Measurements from ENCODE around the gene CEP70. TPM values are rescaled to one million over a fixed set of nuclear protein-coding genes. Genes with fewer than 3 reads are reported as not detected.
A peak's percentile ranks its signal among the peaks of the same experiment; 100 is the strongest.
"Not testable (repeated sequence)": the region's sequence is repeated elsewhere in the genome, so short reads cannot be mapped to it uniquely, and the experiment has no call there.

CEP70 gene
- total RNA-seq, 5 donors from 2014 or later (not counting 1 experiment from before 2014, with no cell fraction given), result 14.5 to 23.4 (median 21.7) TPM

- not testable (repeated sequence) for H3K27ac ChIP-seq (ENCODE audit: low read length); ATAC-seq (replicated peaks in 1 of 4); H3K27me3 Mint-ChIP-seq; DNase-seq; H3K36me3 Mint-ChIP-seq; H3K9me3 Mint-ChIP-seq; H3K36me3 ChIP-seq (ENCODE audit: control insufficient read depth in 2 of 2, extremely low read depth in 1 of 2, insufficient read depth in 1 of 2, low read length in 1 of 2); H3K4me1 Mint-ChIP-seq; H3K27me3 ChIP-seq (replicated peaks in 1 of 2; ENCODE audit: control insufficient read depth in 2 of 2, extremely low read depth in 1 of 2, insufficient read depth in 2 of 2, low read length in 1 of 2); H3K4me3 ChIP-seq (ENCODE audit: control insufficient read depth in 1 of 2, extremely low read depth in 1 of 2, low read length in 1 of 2); H3K4me3 Mint-ChIP-seq; H3K27ac Mint-ChIP-seq; H3K9me3 ChIP-seq
- H3K4me1 ChIP-seq (ENCODE audit: control insufficient read depth in 1 of 2, extremely low read depth in 1 of 2, insufficient read depth in 2 of 2, low read length in 2 of 2), result peaks cover 0 to 12% of the 10 kb centered on the region in 2 experiments
- ChIA-PET POLR2A (interaction anchor here in 1 of 2 donors (0.6 kb wide), 1 partner anchor 158 kb away, joined by 10 read pairs; no protein-coding TSS in a partner anchor), CTCF (interaction anchor here (0.7 to 1.3 kb wide), 2 partner anchors 10 kb away, joined by 4 to 8 read pairs; partner anchors contain the start of gene CEP70 (in 2 of the 2))
- WGBS (ENCODE audit: insufficient coverage), result no CpG with 5 or more reads among the region's 5 CpGs
Measured at GRCh38 chr3:138604106-138604595, 10.1 kb upstream of the CEP70 start.

- H3K27ac ChIP-seq (ENCODE audit: low read length); H3K36me3 ChIP-seq (ENCODE audit: control insufficient read depth in 2 of 2, extremely low read depth in 1 of 2, insufficient read depth in 1 of 2, low read length in 1 of 2); DNase-seq; H3K27me3 ChIP-seq (replicated peaks in 1 of 2; ENCODE audit: control insufficient read depth in 2 of 2, extremely low read depth in 1 of 2, insufficient read depth in 2 of 2, low read length in 1 of 2); H3K27ac Mint-ChIP-seq; H3K9me3 ChIP-seq; POLR2A ChIA-PET; ATAC-seq (replicated peaks in 1 of 4); H3K4me1 ChIP-seq (ENCODE audit: control insufficient read depth in 1 of 2, extremely low read depth in 1 of 2, insufficient read depth in 2 of 2, low read length in 2 of 2); H3K4me3 Mint-ChIP-seq; H3K36me3 Mint-ChIP-seq; H3K27me3 Mint-ChIP-seq; H3K4me3 ChIP-seq (ENCODE audit: control insufficient read depth in 1 of 2, extremely low read depth in 1 of 2, low read length in 1 of 2); CTCF ChIA-PET; H3K4me1 Mint-ChIP-seq; H3K9me3 Mint-ChIP-seq: not testable (repeated sequence)
- 100% methylated on average over 1 of the region's 2 CpGs for WGBS (ENCODE audit: insufficient coverage)
Measured at GRCh38 chr3:138601661-138602060, 7.6 kb upstream of the CEP70 start.

GRCh38 chr3:138600100-138600745, 6.2 kb upstream of the CEP70 start:
- POLR2A ChIA-PET, result no interaction called here
- Histone ChIP-seq H3K4me1 (ENCODE audit: control insufficient read depth in 1 of 2, extremely low read depth in 1 of 2, insufficient read depth in 2 of 2, low read length in 2 of 2) (no peaks in the 10 kb centered on the region), H3K36me3 (ENCODE audit: control insufficient read depth in 2 of 2, extremely low read depth in 1 of 2, insufficient read depth in 1 of 2, low read length in 1 of 2) (no peaks in the 10 kb centered on the region), H3K4me3 (ENCODE audit: control insufficient read depth in 1 of 2, extremely low read depth in 1 of 2, low read length in 1 of 2) (no peak overlapping the region), H3K9me3 (no peaks in the 10 kb centered on the region), H3K27ac (ENCODE audit: low read length) (no peak overlapping the region), H3K27me3 (replicated peaks in 1 of 2; ENCODE audit: control insufficient read depth in 2 of 2, extremely low read depth in 1 of 2, insufficient read depth in 2 of 2, low read length in 1 of 2) (no peaks in the 10 kb centered on the region)
- no peak for DNase-seq
- peaks cover 6% of the 10 kb centered on the region for H3K36me3 Mint-ChIP-seq
- CTCF ChIA-PET, result interaction anchor here in 1 of 2 donors (1.8 kb wide), 1 partner anchor 316 kb away, joined by 9 read pairs; no protein-coding TSS in a partner anchor
- no peak for ATAC-seq (replicated peaks in 1 of 4)
- no peak overlapping the region for H3K4me3 Mint-ChIP-seq
- H3K27me3 Mint-ChIP-seq, result no peaks in the 10 kb centered on the region
- WGBS (ENCODE audit: insufficient coverage), result 72% methylated on average over 3 of the region's 8 CpGs
- no peaks in the 10 kb centered on the region for H3K9me3 Mint-ChIP-seq
- H3K27ac Mint-ChIP-seq, result no peak overlapping the region
- H3K4me1 Mint-ChIP-seq, result no peaks in the 10 kb centered on the region

- H3K9me3 Mint-ChIP-seq, result no peaks in the 10 kb centered on the region
- H3K4me3 Mint-ChIP-seq, result no peak overlapping the region
- Histone ChIP-seq H3K4me3 (ENCODE audit: control insufficient read depth in 1 of 2, extremely low read depth in 1 of 2, low read length in 1 of 2) (no peak overlapping the region), H3K27me3 (replicated peaks in 1 of 2; ENCODE audit: control insufficient read depth in 2 of 2, extremely low read depth in 1 of 2, insufficient read depth in 2 of 2, low read length in 1 of 2) (no peaks in the 10 kb centered on the region), H3K4me1 (ENCODE audit: control insufficient read depth in 1 of 2, extremely low read depth in 1 of 2, insufficient read depth in 2 of 2, low read length in 2 of 2) (peaks cover 3 to 12% of the 10 kb centered on the region in 2 experiments), H3K27ac (ENCODE audit: low read length) (no peak overlapping the region), H3K36me3 (ENCODE audit: control insufficient read depth in 2 of 2, extremely low read depth in 1 of 2, insufficient read depth in 1 of 2, low read length in 1 of 2) (no peaks in the 10 kb centered on the region), H3K9me3 (no peaks in the 10 kb centered on the region)
- DNase-seq, result no peak
- no peak for ATAC-seq (replicated peaks in 1 of 4)
- peaks cover 4 to 9% (median 7%) of the 10 kb centered on the region in 3 donors for H3K4me1 Mint-ChIP-seq
- no peak overlapping the region for H3K27ac Mint-ChIP-seq
- H3K36me3 Mint-ChIP-seq, result no peaks in the 10 kb centered on the region
- CTCF ChIA-PET, result interaction anchor here (0.6 to 1.8 kb wide), 4 partner anchors 153 to 318 kb away, joined by 4 to 9 read pairs (median 8); no protein-coding TSS in a partner anchor
- POLR2A ChIA-PET, result no interaction called here
- H3K27me3 Mint-ChIP-seq, result no peaks in the 10 kb centered on the region
- 90% methylated on average over 1 of the region's 3 CpGs for WGBS (ENCODE audit: insufficient coverage)
Measured at GRCh38 chr3:138598534-138598933, 4.5 kb upstream of the CEP70 start.

GRCh38 chr3:138597186-138597976, 3.3 kb upstream of the CEP70 start:
- ChIA-PET POLR2A (interaction anchor here in 1 of 2 donors (0.6 kb wide), 1 partner anchor 100 kb away, joined by 5 read pairs; no protein-coding TSS in a partner anchor), CTCF (interaction anchor here (0.6 to 1.7 kb wide), 4 partner anchors 154 to 355 kb away, joined by 3 to 9 read pairs (median 6); no protein-coding TSS in a partner anchor)
- ATAC-seq (replicated peaks in 1 of 4); H3K4me3 ChIP-seq (ENCODE audit: control insufficient read depth in 1 of 2, extremely low read depth in 1 of 2, low read length in 1 of 2); H3K36me3 Mint-ChIP-seq; DNase-seq; H3K36me3 ChIP-seq (ENCODE audit: control insufficient read depth in 2 of 2, extremely low read depth in 1 of 2, insufficient read depth in 1 of 2, low read length in 1 of 2); H3K27me3 ChIP-seq (replicated peaks in 1 of 2; ENCODE audit: control insufficient read depth in 2 of 2, extremely low read depth in 1 of 2, insufficient read depth in 2 of 2, low read length in 1 of 2); H3K4me3 Mint-ChIP-seq; H3K27ac ChIP-seq (ENCODE audit: low read length); H3K27ac Mint-ChIP-seq; H3K9me3 Mint-ChIP-seq; H3K9me3 ChIP-seq; H3K27me3 Mint-ChIP-seq: not testable (repeated sequence)
- 80% methylated on average over 1 of the region's 6 CpGs for WGBS (ENCODE audit: insufficient coverage)
- H3K4me1 ChIP-seq (ENCODE audit: control insufficient read depth in 1 of 2, extremely low read depth in 1 of 2, insufficient read depth in 2 of 2, low read length in 2 of 2), result peaks cover 5 to 16% of the 10 kb centered on the region in 2 experiments
- peaks cover 7 to 13% (median 9%) of the 10 kb centered on the region in 3 donors for H3K4me1 Mint-ChIP-seq

GRCh38 chr3:138594935-138595610, 1.0 kb upstream of the CEP70 start:
- WGBS (ENCODE audit: insufficient coverage), result 19% methylated on average over 3 of the region's 6 CpGs
- Mint-ChIP-seq H3K27ac (peak overlapping the region; percentile 95 to 97), H3K4me3 (peak overlapping the region; percentile 86 to 96 (median 89)), H3K9me3 (no peaks in the 10 kb centered on the region), H3K27me3 (no peaks in the 10 kb centered on the region), H3K36me3 (peaks cover 2% of the 10 kb centered on the region), H3K4me1 (peaks cover 13 to 19% (median 13%) of the 10 kb centered on the region in 3 donors)
- H3K4me3 ChIP-seq (ENCODE audit: control insufficient read depth in 1 of 2, extremely low read depth in 1 of 2, low read length in 1 of 2), result peak overlapping the region; percentile 85 to 86
- H3K4me1 ChIP-seq (ENCODE audit: control insufficient read depth in 1 of 2, extremely low read depth in 1 of 2, insufficient read depth in 2 of 2, low read length in 2 of 2), result peaks cover 5 to 16% of the 10 kb centered on the region in 2 experiments
- H3K9me3 ChIP-seq, result no peaks in the 10 kb centered on the region
- peak overlapping the region; percentile 94 for H3K27ac ChIP-seq (ENCODE audit: low read length)
- POLR2A ChIA-PET, result interaction anchor here in 1 of 2 donors (0.9 kb wide), 1 partner anchor 321 kb away, joined by 3 read pairs; no protein-coding TSS in a partner anchor
- H3K36me3 ChIP-seq (ENCODE audit: control insufficient read depth in 2 of 2, extremely low read depth in 1 of 2, insufficient read depth in 1 of 2, low read length in 1 of 2), result no peaks in the 10 kb centered on the region
- no peak for DNase-seq
- CTCF ChIA-PET, result interaction anchor here (0.5 to 6.3 kb wide), 32 partner anchors 8 to 788 kb away, joined by 3 to 127 read pairs (median 4); partner anchors contain the start of gene FAIM (in 2 of the 2)
- no peak for ATAC-seq (replicated peaks in 1 of 4)
- H3K27me3 ChIP-seq (replicated peaks in 1 of 2; ENCODE audit: control insufficient read depth in 2 of 2, extremely low read depth in 1 of 2, insufficient read depth in 2 of 2, low read length in 1 of 2), result no peaks in the 10 kb centered on the region
